ENCODE data around the gene ERCC6L. TPM values are rescaled to one million over a fixed set of nuclear protein-coding genes. Genes with fewer than 3 reads are reported as not detected.

Gene ERCC6L
- total RNA-seq, 1 donor from 2014 or later: under 0.01 TPM

DNA sequence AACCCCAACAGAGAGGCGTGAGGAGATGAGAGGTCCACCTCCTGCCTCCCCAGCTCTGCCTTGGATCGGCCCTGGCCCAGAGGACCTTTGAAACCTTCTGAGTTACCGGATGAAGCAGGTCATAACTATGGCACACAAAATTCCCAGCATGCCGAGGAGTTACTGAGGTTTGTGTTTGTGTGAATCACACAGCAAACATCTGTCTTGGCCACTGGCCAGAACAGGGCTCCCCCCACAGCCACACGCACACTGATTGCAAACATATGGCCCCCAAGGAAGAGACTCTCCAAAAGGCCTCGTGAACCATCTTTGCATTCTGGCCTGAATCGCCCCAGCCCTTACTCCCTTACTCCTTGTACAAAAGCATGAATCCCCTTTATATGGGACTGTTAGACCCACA is 19.3 kb upstream of the ERCC6L start:
- H3K27me3 ChIP-seq (ENCODE audit: control insufficient read depth, insufficient read depth, low read length): no peaks in the 10 kb centered on the region
- DNase-seq (ENCODE audit: low read depth): no peak
- TF ChIP-seq, protein P1, sequence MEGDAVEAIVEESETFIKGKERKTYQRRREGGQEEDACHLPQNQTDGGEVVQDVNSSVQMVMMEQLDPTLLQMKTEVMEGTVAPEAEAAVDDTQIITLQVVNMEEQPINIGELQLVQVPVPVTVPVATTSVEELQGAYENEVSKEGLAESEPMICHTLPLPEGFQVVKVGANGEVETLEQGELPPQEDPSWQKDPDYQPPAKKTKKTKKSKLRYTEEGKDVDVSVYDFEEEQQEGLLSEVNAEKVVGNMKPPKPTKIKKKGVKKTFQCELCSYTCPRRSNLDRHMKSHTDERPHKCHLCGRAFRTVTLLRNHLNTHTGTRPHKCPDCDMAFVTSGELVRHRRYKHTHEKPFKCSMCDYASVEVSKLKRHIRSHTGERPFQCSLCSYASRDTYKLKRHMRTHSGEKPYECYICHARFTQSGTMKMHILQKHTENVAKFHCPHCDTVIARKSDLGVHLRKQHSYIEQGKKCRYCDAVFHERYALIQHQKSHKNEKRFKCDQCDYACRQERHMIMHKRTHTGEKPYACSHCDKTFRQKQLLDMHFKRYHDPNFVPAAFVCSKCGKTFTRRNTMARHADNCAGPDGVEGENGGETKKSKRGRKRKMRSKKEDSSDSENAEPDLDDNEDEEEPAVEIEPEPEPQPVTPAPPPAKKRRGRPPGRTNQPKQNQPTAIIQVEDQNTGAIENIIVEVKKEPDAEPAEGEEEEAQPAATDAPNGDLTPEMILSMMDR (IDR thresholded peaks at IDR 0.05; ENCODE audit: insufficient read depth, low read length, severe bottlenecking): no peak
- no peaks in the 10 kb centered on the region for H3K36me3 ChIP-seq (ENCODE audit: control insufficient read depth, insufficient read depth, low read length)
- no peak for FAIRE-seq
- no peak overlapping the region for H3K4me3 ChIP-seq (ENCODE audit: low read depth, low read length)

DNA sequence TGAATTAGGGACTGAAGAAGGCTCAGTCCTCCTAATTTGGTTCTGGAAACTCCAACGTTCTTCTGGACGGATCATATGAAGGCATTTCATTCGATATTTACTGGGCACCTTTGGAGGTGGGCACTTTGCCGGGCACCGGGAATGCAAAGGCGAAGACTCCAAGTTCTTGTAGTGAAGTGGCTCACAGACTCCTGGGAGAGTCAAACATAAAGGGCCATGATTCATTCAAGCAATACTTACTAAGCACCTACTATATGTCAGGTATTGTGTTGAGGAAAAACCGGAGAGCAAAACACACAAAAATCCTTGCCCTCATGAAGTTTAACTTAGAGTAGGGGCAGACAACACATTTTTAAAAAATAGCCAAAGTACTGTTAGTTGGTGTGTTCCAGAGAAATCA is 17.0 kb upstream of the ERCC6L start:
- Histone ChIP-seq H3K4me3 (ENCODE audit: low read depth, low read length) (no peak overlapping the region), H3K36me3 (ENCODE audit: control insufficient read depth, insufficient read depth, low read length) (no peaks in the 10 kb centered on the region), H3K27me3 (ENCODE audit: control insufficient read depth, insufficient read depth, low read length) (no peaks in the 10 kb centered on the region)
- no peak for DNase-seq (ENCODE audit: low read depth)
- TF ChIP-seq, protein P1 (IDR thresholded peaks at IDR 0.05; ENCODE audit: insufficient read depth, low read length, severe bottlenecking): no peak
- FAIRE-seq: no peak

- Histone ChIP-seq H3K4me3 (ENCODE audit: low read depth, low read length) (no peak overlapping the region), H3K27me3 (ENCODE audit: control insufficient read depth, insufficient read depth, low read length) (no peaks in the 10 kb centered on the region), H3K36me3 (ENCODE audit: control insufficient read depth, insufficient read depth, low read length) (no peaks in the 10 kb centered on the region)
- TF ChIP-seq, protein P1 (IDR thresholded peaks at IDR 0.05; ENCODE audit: insufficient read depth, low read length, severe bottlenecking): no peak
- DNase-seq (ENCODE audit: low read depth) (no peak), FAIRE-seq (no peak)
These were observed 16.6 kb upstream of the ERCC6L start for GRCh38 chrX:72255445-72255844.

- H3K36me3 ChIP-seq (ENCODE audit: control insufficient read depth, insufficient read depth, low read length): no peaks in the 10 kb centered on the region
- H3K4me3 ChIP-seq (ENCODE audit: low read depth, low read length): no peak overlapping the region
- TF ChIP-seq, protein P1 (IDR thresholded peaks at IDR 0.05; ENCODE audit: insufficient read depth, low read length, severe bottlenecking): no peak
- FAIRE-seq (no peak), DNase-seq (ENCODE audit: low read depth) (no peak)
- no peaks in the 10 kb centered on the region for H3K27me3 ChIP-seq (ENCODE audit: control insufficient read depth, insufficient read depth, low read length)
These were observed 16.0 kb upstream of the ERCC6L start for GRCh38 chrX:72254816-72255215.

- Histone ChIP-seq H3K27me3 (ENCODE audit: control insufficient read depth, insufficient read depth, low read length) (no peaks in the 10 kb centered on the region), H3K36me3 (ENCODE audit: control insufficient read depth, insufficient read depth, low read length) (no peaks in the 10 kb centered on the region), H3K4me3 (ENCODE audit: low read depth, low read length) (no peak overlapping the region)
- DNase-seq (ENCODE audit: low read depth) (no peak), FAIRE-seq (no peak)
- TF ChIP-seq, protein P1 (IDR thresholded peaks at IDR 0.05; ENCODE audit: insufficient read depth, low read length, severe bottlenecking): no peak
These were observed 14.9 kb upstream of the ERCC6L start for GRCh38 chrX:72253686-72254085.

DNA sequence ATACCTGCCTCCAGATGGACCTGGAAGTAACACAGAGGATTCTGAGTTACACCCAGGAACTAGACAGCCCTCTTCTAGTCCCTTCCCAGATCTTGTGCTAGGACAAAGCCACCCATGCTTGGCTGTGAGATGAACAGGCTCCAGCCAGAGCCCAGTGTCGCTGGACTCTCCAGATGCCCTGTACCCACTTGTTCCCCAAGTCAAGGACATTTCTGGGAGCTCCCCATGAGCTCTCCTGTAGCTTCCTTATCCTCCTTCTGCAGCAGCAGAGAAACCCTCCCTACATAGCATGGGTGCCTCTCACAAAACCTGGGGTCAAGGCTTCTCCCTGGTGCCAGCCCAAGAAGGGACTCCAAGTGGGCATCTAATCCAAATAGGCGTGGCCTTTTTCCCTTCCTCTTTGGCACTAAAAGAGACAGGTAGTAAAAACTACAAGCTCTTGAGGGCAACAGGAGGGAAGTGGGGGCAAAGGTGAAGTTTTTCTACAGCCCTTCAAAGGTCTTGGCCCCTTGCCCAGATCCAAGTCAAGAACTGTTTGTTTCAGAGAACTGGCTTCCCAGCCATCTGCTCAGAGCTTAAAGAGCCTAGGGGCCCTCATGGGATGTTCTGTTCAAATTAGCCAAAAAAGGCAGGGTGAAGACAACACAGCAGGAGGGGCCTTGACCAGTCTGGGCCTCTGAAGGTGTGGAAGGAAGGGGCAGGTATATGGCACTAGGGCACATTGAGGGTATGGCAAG is 8.5 kb upstream of the ERCC6L start:
- FAIRE-seq: no peak
- TF ChIP-seq, protein P1 (IDR thresholded peaks at IDR 0.05; ENCODE audit: insufficient read depth, low read length, severe bottlenecking): no peak
- no peaks in the 10 kb centered on the region for H3K27me3 ChIP-seq (ENCODE audit: control insufficient read depth, insufficient read depth, low read length)
- H3K36me3 ChIP-seq (ENCODE audit: control insufficient read depth, insufficient read depth, low read length): no peaks in the 10 kb centered on the region
- no peak for DNase-seq (ENCODE audit: low read depth)
- no peak overlapping the region for H3K4me3 ChIP-seq (ENCODE audit: low read depth, low read length)
